Astrocyte (in vitro differentiated cells and primary cell): ENCODE measurements around the gene RAPGEF4. TPM values are rescaled to one million over a fixed set of nuclear protein-coding genes. Genes with fewer than 3 reads are reported as not detected.

Experiments used
- DNase-seq: peaks from one replicate; pipeline ENCODE4 v3.0.0-alpha.2; 2010; ENCODE audit warnings: low read depth
- FAIRE-seq: peaks from 2 replicates; lab custom pipeline; 2011; peaks lifted over from hg19 to GRCh38; lab: Jason Lieb, UNC
- H2AFZ ChIP-seq: 2 replicates; pipeline ENCODE4 v1.6.0; 2012; ENCODE audit warnings: low read depth, low read length, inconsistent platforms
- H3K27ac ChIP-seq: 2 replicates; pipeline ENCODE4 v1.5.1; 2011; ENCODE audit warnings: low read depth, low read length, inconsistent platforms
- H3K27me3 ChIP-seq: 2 replicates; pipeline ENCODE4 v1.6.0; 2011; ENCODE audit warnings: low read length, inconsistent platforms; ENCODE audit not compliant: insufficient read depth
- H3K36me3 ChIP-seq: 2 replicates; pipeline ENCODE4 v1.5.1; 2011; ENCODE audit warnings: low read length, inconsistent platforms; ENCODE audit not compliant: insufficient read depth
- H3K4me1 ChIP-seq: 2 replicates; pipeline ENCODE4 v1.5.1; 2011; ENCODE audit warnings: low read length, inconsistent platforms; ENCODE audit not compliant: insufficient read depth
- H3K4me2 ChIP-seq: 2 replicates; pipeline ENCODE4 v1.6.0; 2012; ENCODE audit warnings: low read length, inconsistent platforms
- H3K4me3 ChIP-seq: 2 replicates; pipeline ENCODE4 v1.5.1; 2011; ENCODE audit warnings: low read depth, mild to moderate bottlenecking, low read length, inconsistent platforms; ENCODE audit not compliant: insufficient read depth
- H3K79me2 ChIP-seq: 2 replicates; pipeline ENCODE4 v1.6.0; 2012; ENCODE audit warnings: mild to moderate bottlenecking, low read length, inconsistent platforms; ENCODE audit not compliant: insufficient read depth
- H3K9ac ChIP-seq: 2 replicates; pipeline ENCODE4 v1.6.0; 2012; ENCODE audit warnings: mild to moderate bottlenecking, low read length, inconsistent platforms
- H3K9me3 ChIP-seq: 2 replicates; pipeline ENCODE4 v1.5.1; 2012; ENCODE audit warnings: low read depth, mild to moderate bottlenecking, low read length, inconsistent platforms; ENCODE audit not compliant: insufficient read depth
- H4K20me1 ChIP-seq: 2 replicates; pipeline ENCODE4 v1.6.0; 2012; ENCODE audit warnings: low read length, inconsistent platforms; ENCODE audit not compliant: insufficient read depth
- H3K27ac Mint-ChIP-seq: one replicate; pipeline ENCODE4 v1.8.0; 2021; ENCODE audit warnings: mild to moderate bottlenecking, mixed read lengths; ENCODE audit not compliant: unreplicated experiment
- H3K27me3 Mint-ChIP-seq: one replicate; pipeline ENCODE4 v1.8.0; 2021; ENCODE audit warnings: low read depth, mixed read lengths; ENCODE audit not compliant: unreplicated experiment
- H3K36me3 Mint-ChIP-seq: one replicate; pipeline ENCODE4 v1.8.0; 2021; ENCODE audit warnings: low read depth, mixed read lengths; ENCODE audit not compliant: unreplicated experiment
- H3K4me1 Mint-ChIP-seq: one replicate; pipeline ENCODE4 v1.8.0; 2021; ENCODE audit warnings: low read depth, mixed read lengths; ENCODE audit not compliant: unreplicated experiment
- H3K4me3 Mint-ChIP-seq: one replicate; pipeline ENCODE4 v1.8.0; 2021; ENCODE audit warnings: mild to moderate bottlenecking, moderate library complexity, mixed read lengths; ENCODE audit not compliant: unreplicated experiment
- H3K9me3 Mint-ChIP-seq: one replicate; pipeline ENCODE4 v1.8.0; 2021; ENCODE audit warnings: mild to moderate bottlenecking, mixed read lengths; ENCODE audit not compliant: unreplicated experiment
- CTCF ChIP-seq: IDR thresholded peaks from 2 replicates; pipeline ENCODE4 v1.5.1; 2011; ENCODE audit warnings: low read depth, mild to moderate bottlenecking, inconsistent platforms, low read length, moderate library complexity; ENCODE audit not compliant: insufficient read depth
- EZH2 ChIP-seq: IDR thresholded peaks from 2 replicates; pipeline ENCODE4 v1.6.1; 2012; ENCODE audit warnings: mild to moderate bottlenecking, low read length, inconsistent platforms; ENCODE audit not compliant: insufficient read depth
- total RNA-seq: library from RNA; stranded (reverse); gene quantifications from 2 replicates; pipeline ENCODE4 v1.2.1, GENCODE V29; 2021

The RAPGEF4 gene
- total RNA-seq, 1 donor from 2014 or later = 1.1 TPM

- Histone ChIP-seq H3K27ac (no peak overlapping the region), H3K4me3 (no peak overlapping the region), H3K9me3 (peaks cover 4% of the 10 kb centered on the region), H3K4me1 (no peaks in the 10 kb centered on the region), H2AFZ (no peak overlapping the region), H3K36me3 (no peaks in the 10 kb centered on the region), H3K9ac (no peak overlapping the region), H3K27me3 (no peaks in the 10 kb centered on the region), H4K20me1 (no peaks in the 10 kb centered on the region), H3K4me2 (no peak overlapping the region), H3K79me2 (no peaks in the 10 kb centered on the region)
- Mint-ChIP-seq H3K27me3 (no peaks in the 10 kb centered on the region), H3K9me3 (peaks cover 15% of the 10 kb centered on the region), H3K27ac (no peak overlapping the region), H3K4me3 (no peak overlapping the region), H3K4me1 (no peaks in the 10 kb centered on the region), H3K36me3 (peaks cover 3% of the 10 kb centered on the region)
- DNase-seq = no peak
- TF ChIP-seq EZH2 (no peak), CTCF (no peak)
- no peak for FAIRE-seq
These were observed 202.5 kb downstream of the RAPGEF4 start for GRCh38 chr2:172937884-172938712.

DNA sequence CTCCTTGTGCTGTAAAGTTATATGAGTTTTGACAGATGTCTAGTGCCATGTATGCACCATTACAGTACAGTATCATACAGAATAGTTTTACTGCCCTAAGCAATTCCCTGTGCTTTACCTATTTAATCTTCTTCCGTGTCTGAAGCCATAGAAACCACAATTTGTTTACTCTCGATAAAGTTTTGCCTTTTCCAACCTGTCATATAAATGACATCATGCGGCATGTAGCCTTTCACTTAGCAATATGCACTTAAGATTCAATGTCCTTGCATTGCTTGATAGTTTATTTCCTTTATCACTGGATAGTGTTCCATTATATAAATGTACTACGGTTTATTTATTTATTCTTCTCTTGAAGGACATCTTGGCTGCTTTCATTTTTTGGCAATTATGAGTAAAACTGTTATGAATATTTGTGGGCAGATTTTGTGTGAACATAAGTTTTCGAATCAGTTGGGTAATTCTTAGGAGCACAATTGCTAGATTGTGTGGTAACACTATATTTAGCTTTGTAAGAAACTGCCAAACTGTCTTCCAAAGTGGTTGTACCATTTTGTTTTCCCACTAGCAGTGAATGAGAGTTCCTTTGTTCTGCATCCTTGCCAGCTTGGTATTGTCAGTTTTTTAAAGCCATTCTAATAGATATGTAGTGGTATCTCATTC is 203.2 kb downstream of the RAPGEF4 start:
- Mint-ChIP-seq H3K36me3 (peaks cover 3% of the 10 kb centered on the region), H3K27ac (no peak overlapping the region), H3K4me1 (no peaks in the 10 kb centered on the region), H3K9me3 (peaks cover 15% of the 10 kb centered on the region), H3K4me3 (no peak overlapping the region), H3K27me3 (no peaks in the 10 kb centered on the region)
- TF ChIP-seq EZH2 (no peak), CTCF (no peak)
- H3K9ac ChIP-seq = no peak overlapping the region
- no peak overlapping the region for H2AFZ ChIP-seq
- no peaks in the 10 kb centered on the region for H3K27me3 ChIP-seq
- H4K20me1 ChIP-seq = no peaks in the 10 kb centered on the region
- FAIRE-seq (no peak), DNase-seq (peak; percentile 33)
- H3K9me3 ChIP-seq = peaks cover 4% of the 10 kb centered on the region
- no peak overlapping the region for H3K4me3 ChIP-seq
- no peaks in the 10 kb centered on the region for H3K79me2 ChIP-seq
- no peak overlapping the region for H3K27ac ChIP-seq
- no peaks in the 10 kb centered on the region for H3K4me1 ChIP-seq
- no peaks in the 10 kb centered on the region for H3K36me3 ChIP-seq
- H3K4me2 ChIP-seq = no peak overlapping the region
